ENCODE results near the gene CDH23.

Gene CDH23

GRCh38 chr10:71735709-71736569 is 339.2 kb downstream of the CDH23 start:
- TF ChIP-seq REST (IDR thresholded peaks at IDR 0.05; ENCODE audit: insufficient read depth in 1 of 2, low read depth in 2 of 2, low read length in 2 of 2) (no peak), POLR2AphosphoS5 (IDR thresholded peaks at IDR 0.05; ENCODE audit: low read depth, low read length) (no peak), SIN3A (IDR thresholded peaks at IDR 0.05; ENCODE audit: borderline replicate concordance, insufficient read depth, low read length) (no peak), FOXP2 (optimal IDR thresholded peaks at IDR 0.05; ENCODE audit: borderline replicate concordance, extremely low read depth, extremely low read length, insufficient read depth) (no peak), TAF1 (IDR thresholded peaks at IDR 0.05; ENCODE audit: borderline replicate concordance, insufficient read depth, low read length) (no peak)

GRCh38 chr10:71736570-71736952 is 339.8 kb downstream of the CDH23 start:
- TF ChIP-seq POLR2AphosphoS5 (IDR thresholded peaks at IDR 0.05; ENCODE audit: low read depth, low read length) (no peak), SIN3A (IDR thresholded peaks at IDR 0.05; ENCODE audit: borderline replicate concordance, insufficient read depth, low read length) (no peak), TAF1 (IDR thresholded peaks at IDR 0.05; ENCODE audit: borderline replicate concordance, insufficient read depth, low read length) (no peak), FOXP2 (optimal IDR thresholded peaks at IDR 0.05; ENCODE audit: borderline replicate concordance, extremely low read depth, extremely low read length, insufficient read depth) (no peak), REST (IDR thresholded peaks at IDR 0.05; ENCODE audit: insufficient read depth in 1 of 2, low read depth in 2 of 2, low read length in 2 of 2) (no peak)

DNA sequence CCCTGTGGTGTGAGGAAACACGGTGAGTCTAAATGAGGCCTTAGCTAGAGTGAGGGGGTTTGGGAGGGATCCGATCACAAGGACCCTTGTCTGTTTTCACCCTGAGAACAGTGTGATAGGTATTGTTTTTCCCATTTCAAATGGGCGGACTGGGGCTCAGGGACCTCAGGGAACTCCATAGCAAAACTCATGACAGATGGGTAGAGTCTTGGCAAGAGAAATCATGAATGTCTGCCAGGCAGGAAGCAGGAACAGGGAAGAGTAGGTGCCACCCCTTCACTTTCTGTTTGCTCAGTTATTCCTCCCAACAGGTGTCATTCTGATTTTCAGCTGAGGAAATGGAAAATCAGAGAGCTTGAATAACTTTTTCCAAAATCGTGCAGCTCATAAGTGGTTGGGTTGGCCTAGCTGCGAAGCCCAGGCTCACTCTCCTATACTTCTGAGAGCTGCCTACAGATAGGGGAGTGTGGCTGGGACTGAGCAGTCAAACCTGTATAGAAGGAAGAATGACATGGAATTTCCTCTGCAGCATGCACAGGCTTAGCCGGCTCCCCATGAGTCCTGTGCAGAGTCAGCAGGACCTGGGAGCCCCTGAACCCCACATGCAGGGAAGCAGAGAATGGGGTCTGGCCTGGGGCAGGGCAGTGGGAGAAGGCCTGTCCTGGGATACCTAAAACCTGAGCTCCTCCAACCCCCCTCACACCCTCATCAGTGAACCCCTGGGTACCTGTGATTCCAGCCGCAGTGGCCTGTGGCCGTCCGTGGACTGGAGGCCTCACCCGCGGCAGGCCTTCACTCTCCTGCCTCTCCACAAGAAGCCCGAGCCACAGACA is 340.5 kb downstream of the CDH23 start:
- TF ChIP-seq FOXP2 (optimal IDR thresholded peaks at IDR 0.05; ENCODE audit: borderline replicate concordance, extremely low read depth, extremely low read length, insufficient read depth): no peak
- no peak for TF ChIP-seq POLR2AphosphoS5 (IDR thresholded peaks at IDR 0.05; ENCODE audit: low read depth, low read length)
- no peak for TF ChIP-seq TAF1 (IDR thresholded peaks at IDR 0.05; ENCODE audit: borderline replicate concordance, insufficient read depth, low read length)
- no peak for TF ChIP-seq REST (IDR thresholded peaks at IDR 0.05; ENCODE audit: insufficient read depth in 1 of 2, low read depth in 2 of 2, low read length in 2 of 2)
- TF ChIP-seq SIN3A (IDR thresholded peaks at IDR 0.05; ENCODE audit: borderline replicate concordance, insufficient read depth, low read length): no peak

- TF ChIP-seq TAF1 (IDR thresholded peaks at IDR 0.05; ENCODE audit: borderline replicate concordance, insufficient read depth, low read length): no peak
- no peak for TF ChIP-seq FOXP2 (optimal IDR thresholded peaks at IDR 0.05; ENCODE audit: borderline replicate concordance, extremely low read depth, extremely low read length, insufficient read depth)
- TF ChIP-seq REST (IDR thresholded peaks at IDR 0.05; ENCODE audit: insufficient read depth in 1 of 2, low read depth in 2 of 2, low read length in 2 of 2): no peak
- no peak for TF ChIP-seq SIN3A (IDR thresholded peaks at IDR 0.05; ENCODE audit: borderline replicate concordance, insufficient read depth, low read length)
- no peak for TF ChIP-seq POLR2AphosphoS5 (IDR thresholded peaks at IDR 0.05; ENCODE audit: low read depth, low read length)
These were observed 341.1 kb downstream of the CDH23 start for GRCh38 chr10:71737834-71738197.
